K562 (cell line): ENCODE results near the gene SPATA33. TPM values are rescaled to one million over a fixed set of nuclear protein-coding genes. Genes with fewer than 3 reads are reported as not detected.

Experiments used
- ATF4 ChIP-seq: fragments of 450-650 bp; formaldehyde crosslinking; IDR thresholded peaks from 2 replicates; pipeline ENCODE4 v1.4.0; 2022; ENCODE audit warnings: mild to moderate bottlenecking, moderate library complexity
- BACH1 ChIP-seq: fragments of 200-800 bp; sonication (Bioruptor generic); IDR thresholded peaks from 2 replicates; pipeline ENCODE4 v1.6.1; 2016; ENCODE audit warnings: missing genetic modification characterization, missing compliant biosample characterization
- E2F5 ChIP-seq: sonication (generic); formaldehyde crosslinking; IDR thresholded peaks from 2 replicates; pipeline ENCODE4 v1.8.0; 2022; ENCODE audit warnings: mild to moderate bottlenecking, missing genetic modification reagents
- ETV5 ChIP-seq: sonication (generic); formaldehyde crosslinking; IDR thresholded peaks from 2 replicates; pipeline ENCODE4 v1.4.0; 2020; ENCODE audit warnings: low read depth, mild to moderate bottlenecking, missing genetic modification reagents
- HINFP ChIP-seq: fragments of 450-650 bp; conservative IDR thresholded peaks from 2 replicates; pipeline ENCODE4 v1.6.1; 2016; ENCODE audit warnings: missing genetic modification characterization, low read depth, mild to moderate bottlenecking, control low read depth, missing compliant biosample characterization
- KLF16 ChIP-seq: IDR thresholded peaks from 2 replicates; pipeline ENCODE4 v1.6.1; 2016; ENCODE audit warnings: antibody characterized with exemption
- NR2F6 ChIP-seq: fragments of 450-650 bp; formaldehyde crosslinking; IDR thresholded peaks from 2 replicates; pipeline ENCODE4 v1.4.0; 2020; ENCODE audit warnings: mild to moderate bottlenecking
- NUFIP1 ChIP-seq: fragments of 450-650 bp; IDR thresholded peaks from 2 replicates; pipeline ENCODE4 v1.6.1; 2018; ENCODE audit not compliant: partially characterized antibody
- RB1 ChIP-seq: fragments of 450-650 bp; IDR thresholded peaks from 2 replicates; pipeline ENCODE4 v1.6.1; 2017; ENCODE audit warnings: low read depth, mild to moderate bottlenecking
- RCOR1 ChIP-seq, 2 experiments: IDR thresholded peaks; 2 replicates each; pipeline ENCODE4 v1.6.1; 2012; ENCODE audit warnings: low read depth in 2 of 2, low read length in 2 of 2, borderline replicate concordance in 1 of 2, improper control_type of control experiment in 1 of 2
- RERE ChIP-seq: sonication (generic); formaldehyde crosslinking; IDR thresholded peaks from 2 replicates; pipeline ENCODE4 v1.8.0; 2023; ENCODE audit warnings: missing genetic modification reagents, mild to moderate bottlenecking, borderline replicate concordance
- ZNF146 ChIP-seq: IDR thresholded peaks from one replicate; pipeline ENCODE4 v1.6.1; 2018; ENCODE audit warnings: missing compliant biosample characterization; ENCODE audit not compliant: unreplicated experiment
- polyA plus RNA-seq, 8 experiments: library from polyadenylated mRNA; depleted of rRNA in 4 of 8; stranded (reverse) in 5 of 8; unstranded in 3 of 8; fragments of >200 nt; fragmentation: Nextera tagmentation in 2 of 8; fragmentation: Illumina TruSeq in 1 of 8; extraction: Ambion mirVana in 2 of 8; extraction: Trizol in 1 of 8; gene quantifications; 2 replicates each; pipeline versions ENCODE4 v1.2.1 to v1.2.3, GENCODE V29; 2011 to 2014; ENCODE audit warnings: inconsistent platforms in 1 of 8, missing spikeins in 1 of 8
- total RNA-seq, 7 experiments: library from RNA; depleted of rRNA in 6 of 7; stranded (reverse); fragments of >200 nt in 6 of 7; fragmentation: Illumina TruSeq in 2 of 7; extraction: Trizol in 2 of 7; gene quantifications; 2 replicates each; pipeline versions ENCODE4 v1.2.1 to v1.2.3, GENCODE V29; 2011 to 2021; ENCODE audit warnings: low replicate concordance in 1 of 7
- TF ChIP-seq, protein P1 (sequence below), 2 experiments: fragments of 250-450 bp in 1 of 2; fragments of 450-650 bp in 1 of 2; sonication (Bioruptor Pico) in 1 of 2; IDR thresholded peaks; 2 replicates each; pipeline versions ENCODE4 v1.6.1 to v1.8.0; 2016 to 2021; ENCODE audit warnings: mild to moderate bottlenecking in 2 of 2, moderate library complexity in 2 of 2, missing compliant biosample characterization in 1 of 2, missing genetic modification characterization in 1 of 2
- TF ChIP-seq, protein P2 (sequence below): fragments of 450-650 bp; formaldehyde crosslinking; IDR thresholded peaks from 2 replicates; pipeline ENCODE4 v1.4.0; 2022; ENCODE audit warnings: missing genetic modification characterization

The SPATA33 gene
- total and polyA plus RNA-seq, 9 of the 15 experiments (the other 6 are each of a cell fraction or from before 2014, with no cell fraction given): 4.0 to 20.0 (median 11.8) TPM

GRCh38 chr16:89701425-89702406 is 44.1 kb downstream of the SPATA33 start, which contains the start of gene SPATA2L (continued):
- TF ChIP-seq RERE (CRISPR knock-in tag): no peak
- no peak for TF ChIP-seq BACH1 (tag)
- no peak for TF ChIP-seq KLF16
- TF ChIP-seq NUFIP1: no peak
- TF ChIP-seq RCOR1 (IDR thresholded peaks at IDR 0.05; ENCODE audit: borderline replicate concordance in 1 of 2, low read depth in 2 of 2, low read length in 2 of 2): peak in 1 of 2 experiments; percentile 33; a peak in 1 of 4 replicates
- TF ChIP-seq NR2F6 (CRISPR knock-in tag): no peak
- TF ChIP-seq, protein P1, sequence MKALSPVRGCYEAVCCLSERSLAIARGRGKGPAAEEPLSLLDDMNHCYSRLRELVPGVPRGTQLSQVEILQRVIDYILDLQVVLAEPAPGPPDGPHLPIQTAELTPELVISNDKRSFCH (CRISPR knock-in tag; IDR thresholded peaks at IDR 0.05): no peak
- TF ChIP-seq, protein P1 (tag; IDR thresholded peaks at IDR 0.05): no peak
- TF ChIP-seq RB1: peak; percentile 78; the same call in 1 of the 2 replicates
- no peak for TF ChIP-seq ATF4 (CRISPR knock-in tag)
- peak; percentile 55; the same call in 1 of the 2 replicates for TF ChIP-seq E2F5
- no peak for TF ChIP-seq HINFP (tag)
- peak; percentile 65; the same call in 1 of the 2 replicates for TF ChIP-seq ETV5 (CRISPR knock-in tag)
- no peak for TF ChIP-seq ZNF146 (CRISPR knock-in tag)
- TF ChIP-seq, protein P2, sequence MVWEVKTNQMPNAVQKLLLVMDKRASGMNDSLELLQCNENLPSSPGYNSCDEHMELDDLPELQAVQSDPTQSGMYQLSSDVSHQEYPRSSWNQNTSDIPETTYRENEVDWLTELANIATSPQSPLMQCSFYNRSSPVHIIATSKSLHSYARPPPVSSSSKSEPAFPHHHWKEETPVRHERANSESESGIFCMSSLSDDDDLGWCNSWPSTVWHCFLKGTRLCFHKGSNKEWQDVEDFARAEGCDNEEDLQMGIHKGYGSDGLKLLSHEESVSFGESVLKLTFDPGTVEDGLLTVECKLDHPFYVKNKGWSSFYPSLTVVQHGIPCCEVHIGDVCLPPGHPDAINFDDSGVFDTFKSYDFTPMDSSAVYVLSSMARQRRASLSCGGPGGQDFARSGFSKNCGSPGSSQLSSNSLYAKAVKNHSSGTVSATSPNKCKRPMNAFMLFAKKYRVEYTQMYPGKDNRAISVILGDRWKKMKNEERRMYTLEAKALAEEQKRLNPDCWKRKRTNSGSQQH (CRISPR knock-in tag): no peak
